Activated T-cell treated with anti-CD3 and anti-CD28 coated beads for 1 hour (primary cell): ENCODE measurements around the gene NDUFV2.
"Not testable (repeated sequence)": the region's sequence is repeated elsewhere in the genome, so short reads cannot be mapped to it uniquely, and the experiment has no call there.

Experiments
- DNase-seq: peaks from one replicate; pipeline ENCODE4 v3.0.0-alpha.2; 2020; ENCODE audit warnings: low read depth

Gene NDUFV2

GRCh38 chr18:9153256-9153655 lies 50.8 kb downstream of the NDUFV2 start:
- no peak for DNase-seq

- DNase-seq: no peak
Measured at GRCh38 chr18:9156604-9157249, 54.2 kb downstream of the NDUFV2 start.

GRCh38 chr18:9157806-9158205 lies 55.3 kb downstream of the NDUFV2 start:
- DNase-seq: no peak

- DNase-seq: no peak
Measured at GRCh38 chr18:9160014-9160413, 57.5 kb downstream of the NDUFV2 start.

GRCh38 chr18:9162663-9163062 lies 60.2 kb downstream of the NDUFV2 start:
- DNase-seq: not testable (repeated sequence)

- not testable (repeated sequence) for DNase-seq
Measured at GRCh38 chr18:9164149-9164548, 61.6 kb downstream of the NDUFV2 start.

- DNase-seq: not testable (repeated sequence)
Measured at GRCh38 chr18:9165883-9166282, 63.4 kb downstream of the NDUFV2 start.

- not testable (repeated sequence) for DNase-seq
Measured at GRCh38 chr18:9169515-9169914, 67.0 kb downstream of the NDUFV2 start.

GRCh38 chr18:9171919-9172318 lies 69.4 kb downstream of the NDUFV2 start:
- not testable (repeated sequence) for DNase-seq

- DNase-seq: no peak
Measured at GRCh38 chr18:9172506-9173127, 70.1 kb downstream of the NDUFV2 start.

GRCh38 chr18:9173770-9174233 lies 71.3 kb downstream of the NDUFV2 start:
- no peak for DNase-seq

- DNase-seq: no peak
Measured at GRCh38 chr18:9174302-9174701, 71.8 kb downstream of the NDUFV2 start.

- DNase-seq: no peak
Measured at GRCh38 chr18:9175115-9175514, 72.6 kb downstream of the NDUFV2 start.

GRCh38 chr18:9177031-9177430 lies 74.5 kb downstream of the NDUFV2 start:
- DNase-seq: no peak

GRCh38 chr18:9177466-9177865 lies 75.0 kb downstream of the NDUFV2 start:
- DNase-seq: no peak

- DNase-seq: no peak
Measured at GRCh38 chr18:9178557-9178956, 76.1 kb downstream of the NDUFV2 start.

- no peak for DNase-seq
Measured at GRCh38 chr18:9181275-9181674, 78.8 kb downstream of the NDUFV2 start.

GRCh38 chr18:9182852-9183399 lies 80.4 kb downstream of the NDUFV2 start:
- DNase-seq: no peak
